Cardiac fibroblast (primary cell): ENCODE data around the gene ATP6V0B.

Source experiments
- DNase-seq, 2 donors: peaks; one replicate each; pipeline versions ENCODE4 v3.0.0 to v3.0.0-alpha.2; 2010; ENCODE audit warnings: low read depth in 2 of 2
- H3K4me3 ChIP-seq, 2 donors: replicated peaks in 1 of 2; 1 replicate in 1 of 2; 2 replicates in 1 of 2; pipeline ENCODE4 v1.5.1; 2011; ENCODE audit warnings: low read depth in 2 of 2, low read length in 2 of 2, mild to moderate bottlenecking in 2 of 2, moderate library complexity in 1 of 2
- CTCF ChIP-seq: IDR thresholded peaks from one replicate; pipeline ENCODE4 v1.5.1; 2011; ENCODE audit warnings: low read depth, mild to moderate bottlenecking, low read length, inconsistent platforms

Gene ATP6V0B

GRCh38 chr1:44002165-44002564 lies 27.4 kb downstream of the ATP6V0B start:
- H3K4me3 ChIP-seq, result no peak overlapping the region
- DNase-seq, result no peak
- no peak for TF ChIP-seq CTCF

GRCh38 chr1:44002606-44003157 lies 27.9 kb downstream of the ATP6V0B start:
- no peak for TF ChIP-seq CTCF
- no peak for DNase-seq
- no peak overlapping the region for H3K4me3 ChIP-seq

DNA sequence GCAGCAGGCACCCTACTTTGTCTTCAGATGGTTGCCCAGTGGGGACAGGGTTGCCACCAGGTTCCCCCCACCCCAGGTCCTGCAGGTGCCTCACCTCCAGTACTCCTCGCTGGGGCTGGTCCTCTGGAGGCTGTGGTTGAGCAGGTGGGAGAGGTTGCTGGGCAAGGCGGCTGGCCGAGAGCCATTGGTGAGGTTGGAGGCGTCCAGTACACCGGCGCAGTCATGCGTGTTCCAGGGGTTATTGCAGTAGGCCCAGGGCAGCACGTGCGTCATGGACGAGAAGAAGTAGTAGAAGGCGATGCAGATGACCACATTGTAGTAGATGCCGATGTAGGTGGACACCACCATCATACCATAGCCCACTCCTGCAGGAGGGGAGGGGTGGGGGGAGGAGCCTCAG lies 33.5 kb downstream of the ATP6V0B start:
- no peak overlapping the region for H3K4me3 ChIP-seq
- TF ChIP-seq CTCF, result no peak
- DNase-seq, result no peak

DNA sequence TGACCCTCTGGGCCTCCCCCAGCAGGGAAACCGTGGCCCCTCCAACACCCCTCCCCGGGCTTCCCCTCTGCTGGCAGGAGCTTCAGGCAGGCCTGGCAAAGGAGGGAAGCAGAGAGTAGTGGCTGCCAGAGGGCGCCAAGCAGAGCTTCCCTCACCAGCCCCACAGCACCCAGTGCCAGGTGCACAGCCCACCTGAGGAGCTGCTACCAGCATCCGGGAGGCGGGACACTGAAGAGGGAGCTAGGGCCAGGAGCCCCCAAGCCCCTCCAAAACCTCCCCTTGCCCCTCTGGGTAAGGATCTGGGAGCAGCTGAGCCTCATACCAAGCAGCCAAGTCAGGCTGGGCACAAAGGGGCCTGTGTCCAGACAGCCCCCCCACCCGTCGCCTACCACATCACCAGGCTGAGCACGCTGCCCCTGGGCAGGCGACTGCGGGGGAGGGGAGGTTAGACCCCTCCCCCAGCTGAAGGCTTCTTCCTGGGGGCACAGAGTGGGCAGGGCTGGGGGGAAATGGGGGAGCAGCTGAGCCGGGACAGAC lies 36.2 kb downstream of the ATP6V0B start:
- H3K4me3 ChIP-seq, result no peak overlapping the region
- no peak for DNase-seq
- no peak for TF ChIP-seq CTCF

GRCh38 chr1:44012404-44012803 lies 37.6 kb downstream of the ATP6V0B start:
- no peak overlapping the region for H3K4me3 ChIP-seq
- no peak for TF ChIP-seq CTCF
- DNase-seq, result no peak

- TF ChIP-seq CTCF, result no peak
- no peak overlapping the region for H3K4me3 ChIP-seq
- no peak for DNase-seq
Observed at GRCh38 chr1:44012941-44013609, 38.3 kb downstream of the ATP6V0B start.
